Spleen (tissue), 7 donors: ENCODE measurements around the gene DEAF1.

Experiments used
- POLR2A ChIP-seq, 3 donors: fragments of 450-650 bp; IDR thresholded peaks; one replicate each; pipeline ENCODE4 v1.5.1; 2017; ENCODE audit warnings: antibody characterized with exemption in 3 of 3, mild to moderate bottlenecking in 1 of 3
- POLR2AphosphoS5 ChIP-seq, 3 donors: sonication (generic); formaldehyde crosslinking; IDR thresholded peaks; one replicate each; pipeline ENCODE4 v1.5.1; 2017; ENCODE audit warnings: antibody characterized with exemption in 3 of 3
- TF ChIP-seq, protein P1 (sequence below), 11 experiments: fragments of 200-600 bp in 7 of 11; fragments of 450-650 bp in 4 of 11; sonication (generic) in 4 of 11; IDR thresholded peaks in 8 of 11; conservative IDR thresholded peaks in 3 of 11; 1 replicate in 7 of 11; 2 replicates in 4 of 11; pipeline versions ENCODE4 v1.4.0 to v1.8.0; 2016 to 2021; ENCODE audit warnings: antibody characterized with exemption in 11 of 11, inconsistent platforms in 4 of 11, mild to moderate bottlenecking in 1 of 11
- donor health status: DM: no; HTN: no; CAD: no; lungs with moderate emphysema.
- donor health status: DM: no; HTN: no; CAD: no.
- donor health status: DM: no; HTN: no; CAD: no.

- TF ChIP-seq, protein P1, sequence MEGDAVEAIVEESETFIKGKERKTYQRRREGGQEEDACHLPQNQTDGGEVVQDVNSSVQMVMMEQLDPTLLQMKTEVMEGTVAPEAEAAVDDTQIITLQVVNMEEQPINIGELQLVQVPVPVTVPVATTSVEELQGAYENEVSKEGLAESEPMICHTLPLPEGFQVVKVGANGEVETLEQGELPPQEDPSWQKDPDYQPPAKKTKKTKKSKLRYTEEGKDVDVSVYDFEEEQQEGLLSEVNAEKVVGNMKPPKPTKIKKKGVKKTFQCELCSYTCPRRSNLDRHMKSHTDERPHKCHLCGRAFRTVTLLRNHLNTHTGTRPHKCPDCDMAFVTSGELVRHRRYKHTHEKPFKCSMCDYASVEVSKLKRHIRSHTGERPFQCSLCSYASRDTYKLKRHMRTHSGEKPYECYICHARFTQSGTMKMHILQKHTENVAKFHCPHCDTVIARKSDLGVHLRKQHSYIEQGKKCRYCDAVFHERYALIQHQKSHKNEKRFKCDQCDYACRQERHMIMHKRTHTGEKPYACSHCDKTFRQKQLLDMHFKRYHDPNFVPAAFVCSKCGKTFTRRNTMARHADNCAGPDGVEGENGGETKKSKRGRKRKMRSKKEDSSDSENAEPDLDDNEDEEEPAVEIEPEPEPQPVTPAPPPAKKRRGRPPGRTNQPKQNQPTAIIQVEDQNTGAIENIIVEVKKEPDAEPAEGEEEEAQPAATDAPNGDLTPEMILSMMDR (IDR thresholded peaks at IDR 0.05 in 8 of 11, conservative IDR thresholded peaks at IDR 0.05 in 3 of 11), result no peak
- TF ChIP-seq POLR2A (IDR thresholded peaks at IDR 0.05) (no peak), POLR2AphosphoS5 (IDR thresholded peaks at IDR 0.05) (no peak)
Measured at GRCh38 chr11:637333-637592, 57.8 kb downstream of the DEAF1 start.
